Ureter (tissue), 1 donor: ENCODE results near the gene PPIL1. TPM values are rescaled to one million over a fixed set of nuclear protein-coding genes. Genes with fewer than 3 reads are reported as not detected.
"Not testable (repeated sequence)": the region's sequence is repeated elsewhere in the genome, so short reads cannot be mapped to it uniquely, and the experiment has no call there.

ENCODE experiments used
- DNase-seq: peaks from one replicate; pipeline ENCODE4 v3.0.0-alpha.2; 2020; ENCODE audit warnings: low spot score
- total RNA-seq: library from RNA; stranded (reverse); gene quantifications from one replicate; pipeline ENCODE4 v1.2.4, GENCODE V29; 2023
- donor health status: DM: yes; HTN: yes; CAD: no.

The PPIL1 gene
- 39.1 TPM for total RNA-seq

GRCh38 chr6:36874443-36875249 lies at the start of gene PPIL1:
Gene PPIL1, minus strand, starts transcription at chr6:36874803. Its CDS starts 31 bp downstream, at chr6:36874772.
- peak; percentile 82 for DNase-seq

- DNase-seq: no peak
Observed at GRCh38 chr6:36924131-36924530, 49.5 kb upstream of the PPIL1 start.

- DNase-seq: no peak
Observed at GRCh38 chr6:36920546-36920945, 45.9 kb upstream of the PPIL1 start.

GRCh38 chr6:36920049-36920448 lies 45.4 kb upstream of the PPIL1 start:
- DNase-seq: no peak

DNA sequence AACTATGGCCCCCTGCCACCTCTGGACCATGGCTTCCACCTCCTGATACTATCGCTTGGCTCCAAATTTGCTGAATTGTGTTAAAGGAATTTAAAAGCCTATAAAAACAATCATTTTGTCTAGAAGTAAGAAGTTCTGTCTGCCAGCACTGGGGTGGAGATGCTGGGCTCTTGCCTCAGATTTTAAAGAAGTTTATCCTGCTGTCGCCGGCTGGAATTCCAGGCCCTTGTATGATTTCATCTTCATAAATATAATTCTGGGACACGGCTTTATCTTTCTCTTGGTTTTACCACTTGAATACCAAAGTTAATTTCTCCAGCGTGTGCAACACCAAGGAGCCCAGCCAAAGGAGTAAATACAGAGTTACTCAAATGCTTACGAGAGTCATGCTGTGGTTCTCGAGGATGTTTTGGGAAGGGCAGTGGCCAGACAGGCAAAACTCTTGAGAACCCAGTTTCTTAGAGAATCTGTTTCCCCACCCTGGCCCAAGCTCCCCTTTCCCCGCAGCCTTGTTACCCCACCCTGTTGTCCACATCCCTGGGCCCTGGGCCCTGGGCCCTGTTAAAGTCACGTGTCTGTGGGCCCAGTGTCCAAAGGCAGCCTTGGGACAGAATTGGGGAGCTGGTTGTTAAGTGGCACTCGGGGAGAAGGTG lies 43.1 kb upstream of the PPIL1 start:
- DNase-seq: peak; percentile 58

GRCh38 chr6:36916126-36916525 lies 41.5 kb upstream of the PPIL1 start:
- DNase-seq: no peak

- no peak for DNase-seq
Observed at GRCh38 chr6:36915599-36915998, 41.0 kb upstream of the PPIL1 start.

DNA sequence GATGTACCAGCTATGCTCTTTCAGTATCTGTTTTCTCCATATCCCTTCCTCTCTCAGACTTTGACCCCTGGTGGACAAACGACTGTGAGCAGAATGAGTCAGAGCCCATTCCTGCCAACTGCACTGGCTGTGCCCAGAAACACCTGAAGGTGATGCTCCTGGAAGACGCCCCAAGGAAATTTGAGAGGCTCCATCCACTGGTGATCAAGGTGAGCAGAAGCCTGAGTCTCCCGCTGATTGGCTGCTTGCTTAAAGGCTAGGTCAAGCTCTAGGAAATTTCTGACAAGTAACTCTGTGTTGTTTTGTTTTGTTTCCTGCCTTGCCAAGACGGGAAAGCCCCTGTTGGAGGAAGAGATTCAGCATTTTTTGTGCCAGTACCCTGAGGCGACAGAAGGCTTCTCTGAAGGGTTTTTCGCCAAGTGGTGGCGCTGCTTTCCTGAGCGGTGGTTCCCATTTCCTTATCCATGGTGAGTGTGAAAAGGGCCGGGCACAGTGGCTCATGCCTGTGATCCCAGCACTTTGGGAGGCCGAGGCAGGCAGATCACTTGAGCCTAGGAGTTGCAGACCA lies 39.7 kb upstream of the PPIL1 start:
- peak; percentile 54 for DNase-seq

GRCh38 chr6:36913082-36913481 lies 38.5 kb upstream of the PPIL1 start:
- DNase-seq: no peak

- peak; percentile 53 for DNase-seq
Observed at GRCh38 chr6:36912586-36912985, 38.0 kb upstream of the PPIL1 start.

DNA sequence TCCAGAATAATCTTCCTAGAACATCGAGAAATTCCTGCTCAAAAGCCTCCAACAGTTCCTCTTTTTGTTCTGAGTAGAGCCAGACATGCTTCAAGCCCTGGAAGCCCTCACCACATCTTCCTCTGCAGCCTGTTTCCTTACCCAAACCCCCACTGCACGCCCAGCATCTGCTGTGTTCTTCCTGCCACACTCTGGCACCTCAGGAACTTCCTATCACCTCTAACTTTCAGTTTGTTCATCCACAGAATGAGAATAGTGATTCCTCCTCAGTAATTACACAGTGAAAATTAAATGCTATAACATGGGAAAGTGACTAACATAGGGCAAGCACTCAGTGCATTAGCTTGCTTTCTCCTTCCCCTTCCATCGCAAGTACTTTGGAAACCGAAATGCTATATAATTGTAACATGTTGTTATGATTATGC lies 37.4 kb upstream of the PPIL1 start:
- DNase-seq: no peak

DNA sequence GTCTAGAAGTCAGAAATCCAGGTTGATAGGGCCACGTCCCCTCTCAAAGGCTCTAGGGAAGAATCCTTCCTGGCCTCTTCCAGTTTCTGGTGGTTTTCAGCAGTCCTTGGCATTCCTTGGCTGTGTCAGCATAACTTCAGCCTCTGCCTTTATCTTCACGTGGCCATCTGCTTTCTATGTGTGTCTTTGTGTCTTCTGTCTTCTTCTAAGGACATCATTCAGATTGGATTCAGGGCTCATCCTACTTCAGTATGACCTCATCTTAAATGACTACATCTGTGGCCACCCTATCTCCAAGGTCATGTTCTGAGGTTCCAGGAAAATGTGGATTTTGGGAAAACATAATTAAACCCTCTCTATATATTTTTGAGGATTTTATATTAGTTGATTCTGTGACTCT lies 34.1 kb upstream of the PPIL1 start:
- DNase-seq: no peak

DNA sequence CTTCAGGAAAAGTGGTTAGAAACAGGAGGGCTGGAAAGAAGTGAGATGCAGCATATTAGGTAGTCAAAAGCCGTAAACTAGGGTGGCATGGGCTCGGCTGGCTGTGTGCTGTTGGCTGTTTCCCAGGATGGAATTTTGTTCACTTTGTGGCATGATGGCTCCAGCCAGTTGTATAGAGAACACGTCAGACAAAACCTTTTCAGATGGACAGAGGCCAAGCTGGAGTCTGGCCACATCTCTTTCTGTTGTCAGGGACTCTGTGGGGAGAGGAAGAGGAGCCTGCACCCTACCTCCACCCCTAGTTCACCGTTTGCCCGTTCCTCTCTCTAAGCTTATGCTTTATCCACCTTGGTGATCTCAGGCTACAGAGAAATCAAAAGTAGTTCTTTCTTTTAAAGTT lies 33.2 kb upstream of the PPIL1 start:
- DNase-seq: peak; percentile 64

DNA sequence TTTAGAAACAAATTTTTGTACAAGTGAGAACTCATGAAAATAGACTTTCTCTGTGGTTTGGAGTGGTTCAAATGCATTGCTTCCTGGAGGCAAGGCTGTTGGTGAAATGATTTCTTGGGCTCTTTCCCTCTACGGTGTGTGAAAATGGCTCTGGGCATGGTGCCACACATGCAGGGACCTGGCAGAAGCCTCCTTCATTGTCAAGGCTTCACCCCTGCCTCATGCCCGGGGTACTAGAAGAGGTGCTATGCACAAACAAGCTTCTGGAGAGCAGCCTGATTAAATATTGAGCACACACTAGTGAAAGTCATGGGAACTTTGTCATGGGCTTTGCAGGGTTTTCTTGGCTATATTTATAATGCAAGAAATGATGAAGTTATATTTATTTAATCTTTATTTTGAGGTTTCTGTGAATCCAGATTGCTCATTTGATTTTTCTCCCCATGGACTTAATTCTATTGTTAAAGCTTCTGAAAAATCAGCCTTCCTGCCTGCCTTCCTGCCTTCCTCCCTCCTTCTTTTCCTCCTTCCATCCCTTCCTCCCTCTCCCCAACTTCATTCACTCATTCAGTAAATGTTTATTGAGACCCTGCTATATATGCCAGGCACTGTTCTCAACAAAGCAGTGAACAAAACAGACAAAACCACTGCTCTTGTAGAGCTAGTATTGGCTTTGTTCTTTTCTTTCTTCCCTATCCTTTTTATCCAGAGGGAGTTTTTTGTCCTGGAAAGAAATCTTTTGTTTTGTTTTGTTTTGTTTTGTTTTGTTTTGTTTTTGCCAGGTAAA lies 32.1 kb upstream of the PPIL1 start:
- DNase-seq: no peak

- no peak for DNase-seq
Observed at GRCh38 chr6:36904851-36905393, 30.3 kb upstream of the PPIL1 start.

DNA sequence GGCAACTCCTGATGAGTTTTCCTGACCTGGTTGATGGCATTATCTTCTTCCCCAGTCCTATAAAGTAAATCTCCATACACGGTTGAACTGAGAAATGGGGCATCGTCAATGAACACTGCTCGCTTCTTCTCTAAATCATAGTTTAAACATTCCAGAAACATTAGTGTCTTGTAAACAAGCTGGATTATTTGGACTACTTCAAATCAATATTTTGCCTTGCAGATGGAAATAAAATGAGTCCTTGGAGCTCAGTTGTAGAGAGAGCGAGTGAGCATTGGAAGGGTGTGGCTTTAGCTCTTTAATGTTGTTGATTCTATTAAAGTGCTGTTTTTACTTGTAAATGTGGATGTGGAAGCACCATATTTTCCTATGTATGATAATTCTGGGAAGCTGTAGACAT lies 29.5 kb upstream of the PPIL1 start:
- no peak for DNase-seq

DNA sequence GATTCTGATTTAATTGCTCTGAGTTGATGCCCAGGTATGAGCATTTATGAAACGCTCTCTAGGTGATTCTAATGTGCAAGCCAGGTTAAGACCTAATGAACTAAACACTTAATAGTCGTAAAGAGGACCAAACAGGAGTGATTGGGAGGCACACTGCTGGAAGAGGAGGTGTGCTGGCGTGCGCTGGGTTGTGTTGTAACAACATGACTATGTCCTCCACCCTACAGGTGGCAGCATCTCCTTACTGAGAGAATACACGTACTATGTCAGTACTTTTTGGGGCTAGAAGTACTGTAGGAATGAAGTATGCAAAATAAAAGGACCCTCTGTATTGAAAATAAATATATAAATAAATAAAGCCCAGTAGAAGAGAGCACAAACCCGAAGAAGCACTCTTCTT lies 23.0 kb upstream of the PPIL1 start:
- no peak for DNase-seq

- no peak for DNase-seq
Observed at GRCh38 chr6:36893976-36894932, 19.7 kb upstream of the PPIL1 start.

- DNase-seq: not testable (repeated sequence)
Observed at GRCh38 chr6:36891153-36891552, 16.6 kb upstream of the PPIL1 start.

- DNase-seq: no peak
Observed at GRCh38 chr6:36890112-36890663, 15.6 kb upstream of the PPIL1 start.
